PC-9 (cell line): ENCODE data around the gene ZMYND10. TPM values are rescaled to one million over a fixed set of nuclear protein-coding genes. Genes with fewer than 3 reads are reported as not detected.

Source experiments
- BruUV-seq: library from RNA; stranded (reverse); fragments of 400-500 nt; replicated peaks from 2 replicates; lab custom pipeline; 2021; lab: Mats Ljungman, UMichigan
- CTCF ChIA-PET: fragments of 300-600 bp; sonication (Branson Sonifier 250); formaldehyde crosslinking; loops from one replicate; lab custom pipeline; 2022; ENCODE audit warnings: antibody characterized with exemption; lab: Charles Lee
- POLR2A ChIA-PET: fragments of 300-600 bp; sonication (Branson Sonifier 250); formaldehyde crosslinking; loops from one replicate; lab custom pipeline; 2022; ENCODE audit warnings: antibody characterized with exemption; ENCODE audit not compliant: unreplicated experiment; lab: Charles Lee
- DNase-seq, 2 experiments: peaks; one replicate each; pipeline versions ENCODE4 v3.0.0 to v3.0.0-alpha.2; 2015 to 2022; ENCODE audit warnings: mixed read lengths in 1 of 2
- H2AFZ ChIP-seq: fragments of 200-600 bp; sonication (generic); 2 replicates; pipeline ENCODE4 v1.8.1; 2017; ENCODE audit warnings: antibody characterized with exemption
- H3F3A ChIP-seq: fragments of 200-600 bp; sonication (generic); 2 replicates; pipeline ENCODE4 v1.8.1; 2017; ENCODE audit warnings: antibody characterized with exemption, mild to moderate bottlenecking, low read depth; ENCODE audit not compliant: insufficient read depth
- H3K27ac ChIP-seq: fragments of 200-600 bp; sonication (generic); 2 replicates; pipeline ENCODE4 v1.6.1; 2016; ENCODE audit warnings: mixed run types
- H3K27me3 ChIP-seq: fragments of 200-600 bp; sonication (generic); 2 replicates; pipeline ENCODE4 v1.6.1; 2016; ENCODE audit warnings: low read depth, mixed run types; ENCODE audit not compliant: insufficient read depth
- H3K36me3 ChIP-seq: fragments of 200-600 bp; sonication (generic); 2 replicates; pipeline ENCODE4 v1.6.1; 2016; ENCODE audit warnings: low read depth, mixed run types
- H3K4me1 ChIP-seq: fragments of 200-600 bp; sonication (generic); replicated peaks from 2 replicates; pipeline ENCODE4 v1.6.1; 2016; ENCODE audit warnings: mixed run types; ENCODE audit not compliant: insufficient read depth
- H3K4me2 ChIP-seq: fragments of 200-600 bp; sonication (generic); 2 replicates; pipeline ENCODE4 v1.6.1; 2017; ENCODE audit warnings: mixed run types
- H3K4me3 ChIP-seq: fragments of 200-600 bp; sonication (generic); 2 replicates; pipeline ENCODE4 v1.6.1; 2016; ENCODE audit warnings: mixed run types
- H3K79me2 ChIP-seq: fragments of 200-600 bp; sonication (generic); 2 replicates; pipeline ENCODE4 v1.6.1; 2017; ENCODE audit warnings: low read depth, mixed run types
- H3K9me2 ChIP-seq: fragments of 200-600 bp; sonication (generic); 2 replicates; pipeline ENCODE4 v1.8.1; 2017; ENCODE audit warnings: mild to moderate bottlenecking; ENCODE audit not compliant: insufficient read depth
- H3K9me3 ChIP-seq: fragments of 200-600 bp; sonication (generic); 2 replicates; pipeline ENCODE4 v1.8.1; 2016; ENCODE audit warnings: low read depth; ENCODE audit not compliant: insufficient read depth
- H4K20me1 ChIP-seq: fragments of 200-600 bp; sonication (generic); 2 replicates; pipeline ENCODE4 v1.8.1; 2017; ENCODE audit not compliant: insufficient read depth
- EZH2 ChIP-seq: fragments of 200-600 bp; sonication (generic); IDR thresholded peaks from 2 replicates; pipeline ENCODE4 v1.8.0; 2017; ENCODE audit warnings: antibody characterized with exemption, low read depth
- intact Hi-C: fragments of 100-400 bp; cut with micrococcal nuclease; formaldehyde crosslinking; loops from one replicate; pipeline ENCODE4 v1.10.0; 2022; ENCODE audit not compliant: unreplicated experiment
- total RNA-seq: library from RNA; stranded (reverse); gene quantifications from 2 replicates; pipeline ENCODE4 v1.2.3, GENCODE V29; 2021
- TF ChIP-seq, protein P1 (sequence below): fragments of 200-600 bp; sonication (generic); conservative IDR thresholded peaks from 2 replicates; pipeline ENCODE4 v1.6.1; 2017; ENCODE audit warnings: mixed run types, antibody characterized with exemption, mild to moderate bottlenecking, moderate library complexity

Gene ZMYND10
- total RNA-seq, 1 experiment from 2014 or later: 4.4 TPM

GRCh38 chr3:50325113-50325480 is 20.4 kb downstream of the ZMYND10 start:
- Histone ChIP-seq H3K27me3 (no peaks in the 10 kb centered on the region), H3K36me3 (no peaks in the 10 kb centered on the region), H3K4me1 (peaks cover 7% of the 10 kb centered on the region), H4K20me1 (peaks cover 3% of the 10 kb centered on the region; the same call in 1 of the 2 replicates), H2AFZ (no peak overlapping the region), H3K9me3 (no peaks in the 10 kb centered on the region), H3K4me2 (no peak overlapping the region), H3F3A (peaks cover 21% of the 10 kb centered on the region), H3K4me3 (no peak overlapping the region), H3K27ac (no peak overlapping the region), H3K9me2 (no peaks in the 10 kb centered on the region), H3K79me2 (peaks cover 24% of the 10 kb centered on the region)
- intact Hi-C loops: no loop called here
- POLR2A ChIA-PET: no interaction called here
- DNase-seq: no peak
- CTCF ChIA-PET: interaction anchor here (1.6 kb wide), 1 partner anchor 22 kb away, joined by 4 read pairs; the partner anchor contains the start of gene HYAL1
- TF ChIP-seq EZH2: no peak
- TF ChIP-seq, protein P1, sequence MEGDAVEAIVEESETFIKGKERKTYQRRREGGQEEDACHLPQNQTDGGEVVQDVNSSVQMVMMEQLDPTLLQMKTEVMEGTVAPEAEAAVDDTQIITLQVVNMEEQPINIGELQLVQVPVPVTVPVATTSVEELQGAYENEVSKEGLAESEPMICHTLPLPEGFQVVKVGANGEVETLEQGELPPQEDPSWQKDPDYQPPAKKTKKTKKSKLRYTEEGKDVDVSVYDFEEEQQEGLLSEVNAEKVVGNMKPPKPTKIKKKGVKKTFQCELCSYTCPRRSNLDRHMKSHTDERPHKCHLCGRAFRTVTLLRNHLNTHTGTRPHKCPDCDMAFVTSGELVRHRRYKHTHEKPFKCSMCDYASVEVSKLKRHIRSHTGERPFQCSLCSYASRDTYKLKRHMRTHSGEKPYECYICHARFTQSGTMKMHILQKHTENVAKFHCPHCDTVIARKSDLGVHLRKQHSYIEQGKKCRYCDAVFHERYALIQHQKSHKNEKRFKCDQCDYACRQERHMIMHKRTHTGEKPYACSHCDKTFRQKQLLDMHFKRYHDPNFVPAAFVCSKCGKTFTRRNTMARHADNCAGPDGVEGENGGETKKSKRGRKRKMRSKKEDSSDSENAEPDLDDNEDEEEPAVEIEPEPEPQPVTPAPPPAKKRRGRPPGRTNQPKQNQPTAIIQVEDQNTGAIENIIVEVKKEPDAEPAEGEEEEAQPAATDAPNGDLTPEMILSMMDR: no peak
- BruUV-seq: no TSS peak

- H3K9me3 ChIP-seq: no peaks in the 10 kb centered on the region
- H3K27ac ChIP-seq: no peak overlapping the region
- peaks cover 4% of the 10 kb centered on the region; the same call in 1 of the 2 replicates for H4K20me1 ChIP-seq
- H3K4me3 ChIP-seq: no peak overlapping the region
- TF ChIP-seq EZH2: no peak
- TF ChIP-seq, protein P1: peak; percentile 88
- BruUV-seq: no TSS peak
- H3K27me3 ChIP-seq: no peaks in the 10 kb centered on the region
- ChIA-PET CTCF (interaction anchor here (0.5 to 1.6 kb wide), 4 partner anchors 21 to 98 kb away, joined by 3 to 10 read pairs (median 4); partner anchors contain the start of gene HYAL1), POLR2A (interaction anchor here (0.5 to 0.6 kb wide), 2 partner anchors 11 to 48 kb away, joined by 5 to 12 read pairs; no protein-coding TSS in a partner anchor)
- peaks cover 1% of the 10 kb centered on the region; the same call in 1 of the 2 replicates for H3K36me3 ChIP-seq
- H3K4me2 ChIP-seq: no peak overlapping the region
- H3K4me1 ChIP-seq: peaks cover 10% of the 10 kb centered on the region
- no peaks in the 10 kb centered on the region for H3K9me2 ChIP-seq
- H2AFZ ChIP-seq: no peak overlapping the region
- H3K79me2 ChIP-seq: peaks cover 30% of the 10 kb centered on the region
- peak; percentile 45 to 68 for DNase-seq
- intact Hi-C loops: loop anchor here (1.0 kb wide), 3 partner anchors 50 to 97 kb away; no protein-coding TSS in a partner anchor
- H3F3A ChIP-seq: peaks cover 15% of the 10 kb centered on the region
Observed at GRCh38 chr3:50324351-50325112, 21.0 kb downstream of the ZMYND10 start.

DNA sequence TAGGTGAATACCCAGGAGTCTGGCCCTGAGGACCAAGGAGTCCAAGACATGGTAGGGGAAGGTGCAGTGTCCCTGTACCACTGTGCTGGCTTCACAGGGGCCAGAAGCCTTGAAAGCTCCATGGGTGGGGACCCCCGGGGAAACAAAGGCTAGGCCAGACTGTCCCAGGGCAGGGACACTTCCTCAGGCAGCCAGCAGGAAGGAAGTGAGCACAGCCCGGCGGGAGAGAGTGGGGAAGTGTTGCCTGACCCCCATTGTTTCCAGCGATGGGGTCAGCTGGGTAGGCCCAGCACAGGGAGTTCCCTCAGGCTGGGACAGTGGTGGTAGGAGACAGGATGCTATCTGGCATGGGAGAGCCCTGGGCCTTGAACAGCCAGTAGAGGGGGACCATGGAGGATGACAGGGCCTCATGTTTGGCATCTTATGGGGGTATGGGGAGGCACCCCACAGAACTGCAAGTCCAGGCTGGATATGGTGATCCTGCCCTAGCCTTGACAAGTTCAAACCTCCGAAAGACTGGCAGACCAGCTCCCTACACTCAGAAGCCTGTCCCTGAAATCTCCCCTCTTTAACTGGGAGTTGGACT is 21.8 kb downstream of the ZMYND10 start:
- TF ChIP-seq EZH2: no peak
- TF ChIP-seq, protein P1: no peak
- Histone ChIP-seq H3F3A (peaks cover 14% of the 10 kb centered on the region), H3K27ac (no peak overlapping the region), H2AFZ (no peak overlapping the region), H3K4me3 (no peak overlapping the region), H3K79me2 (peaks cover 38% of the 10 kb centered on the region), H4K20me1 (peaks cover 4% of the 10 kb centered on the region; the same call in 1 of the 2 replicates), H3K9me2 (no peaks in the 10 kb centered on the region), H3K4me1 (peaks cover 16% of the 10 kb centered on the region), H3K36me3 (peaks cover 7% of the 10 kb centered on the region; the same call in 1 of the 2 replicates), H3K9me3 (no peaks in the 10 kb centered on the region), H3K4me2 (no peak overlapping the region), H3K27me3 (no peaks in the 10 kb centered on the region)
- CTCF ChIA-PET: interaction anchor here (0.5 to 1.6 kb wide), 5 partner anchors 20 to 97 kb away, joined by 3 to 10 read pairs (median 4); partner anchors contain the start of gene HYAL1
- BruUV-seq: no TSS peak
- DNase-seq: no peak
- POLR2A ChIA-PET: interaction anchor here (0.5 to 0.6 kb wide), 2 partner anchors 24 to 30 kb away, joined by 5 to 14 read pairs; no protein-coding TSS in a partner anchor
- intact Hi-C loops: loop anchor here (1.0 kb wide), 3 partner anchors 49 to 96 kb away; no protein-coding TSS in a partner anchor
